ENCODE measurements around the gene OXCT1.

The OXCT1 gene

GRCh38 chr5:41842777-41843176 is 27.4 kb downstream of the OXCT1 start:
- no peak for DNase-seq (ENCODE audit: low read depth)
- no peak for TF ChIP-seq CTCF (IDR thresholded peaks at IDR 0.05; ENCODE audit: insufficient read depth, low read depth, low read length, missing control alignments)
- H3K4me3 ChIP-seq (ENCODE audit: low read length) = no peak overlapping the region

- no peak for DNase-seq (ENCODE audit: low read depth)
- no peak overlapping the region for H3K4me3 ChIP-seq (ENCODE audit: low read length)
- no peak for TF ChIP-seq CTCF (IDR thresholded peaks at IDR 0.05; ENCODE audit: insufficient read depth, low read depth, low read length, missing control alignments)
Observed at GRCh38 chr5:41841325-41841724, 28.9 kb downstream of the OXCT1 start.

GRCh38 chr5:41840251-41840650 is 30.0 kb downstream of the OXCT1 start:
- no peak overlapping the region for H3K4me3 ChIP-seq (ENCODE audit: low read length)
- no peak for DNase-seq (ENCODE audit: low read depth)
- no peak for TF ChIP-seq CTCF (IDR thresholded peaks at IDR 0.05; ENCODE audit: insufficient read depth, low read depth, low read length, missing control alignments)

- DNase-seq (ENCODE audit: low read depth) = no peak
- no peak overlapping the region for H3K4me3 ChIP-seq (ENCODE audit: low read length)
- TF ChIP-seq CTCF (IDR thresholded peaks at IDR 0.05; ENCODE audit: insufficient read depth, low read depth, low read length, missing control alignments) = no peak
Observed at GRCh38 chr5:41837793-41838192, 32.4 kb downstream of the OXCT1 start.

- TF ChIP-seq CTCF (IDR thresholded peaks at IDR 0.05; ENCODE audit: insufficient read depth, low read depth, low read length, missing control alignments) = no peak
- peak; percentile 74 for DNase-seq (ENCODE audit: low read depth)
- H3K4me3 ChIP-seq (ENCODE audit: low read length) = no peak overlapping the region
Observed at GRCh38 chr5:41835645-41836044, 34.6 kb downstream of the OXCT1 start.

- TF ChIP-seq CTCF (IDR thresholded peaks at IDR 0.05; ENCODE audit: insufficient read depth, low read depth, low read length, missing control alignments) = no peak
- no peak for DNase-seq (ENCODE audit: low read depth)
- H3K4me3 ChIP-seq (ENCODE audit: low read length) = no peak overlapping the region
Observed at GRCh38 chr5:41834506-41834905, 35.7 kb downstream of the OXCT1 start.

GRCh38 chr5:41832430-41832829 is 37.8 kb downstream of the OXCT1 start:
- DNase-seq (ENCODE audit: low read depth) = no peak
- H3K4me3 ChIP-seq (ENCODE audit: low read length) = no peak overlapping the region
- TF ChIP-seq CTCF (IDR thresholded peaks at IDR 0.05; ENCODE audit: insufficient read depth, low read depth, low read length, missing control alignments) = no peak

All from epithelial cell of esophagus (primary cell).